Rectal smooth muscle tissue (tissue), 1 donor: ENCODE measurements around the gene ATG10.

Experiments used
- H3K27ac ChIP-seq: one replicate; pipeline ENCODE4 v1.7.0; 2013; ENCODE audit warnings: low read depth, low read length, inconsistent platforms
- H3K27me3 ChIP-seq: one replicate; pipeline ENCODE4 v1.7.0; 2013; ENCODE audit warnings: low read length; ENCODE audit not compliant: control insufficient read depth, insufficient read depth
- H3K36me3 ChIP-seq: one replicate; pipeline ENCODE4 v1.7.0; 2013; ENCODE audit warnings: low read length; ENCODE audit not compliant: control insufficient read depth, insufficient read depth
- H3K4me1 ChIP-seq: one replicate; pipeline ENCODE4 v1.7.0; 2013; ENCODE audit warnings: low read length; ENCODE audit not compliant: control insufficient read depth, insufficient read depth
- H3K4me3 ChIP-seq: one replicate; pipeline ENCODE4 v1.7.0; 2013; ENCODE audit warnings: low read length
- H3K9ac ChIP-seq: one replicate; pipeline ENCODE4 v1.7.0; 2013; ENCODE audit warnings: low read length

ATG10 gene

DNA sequence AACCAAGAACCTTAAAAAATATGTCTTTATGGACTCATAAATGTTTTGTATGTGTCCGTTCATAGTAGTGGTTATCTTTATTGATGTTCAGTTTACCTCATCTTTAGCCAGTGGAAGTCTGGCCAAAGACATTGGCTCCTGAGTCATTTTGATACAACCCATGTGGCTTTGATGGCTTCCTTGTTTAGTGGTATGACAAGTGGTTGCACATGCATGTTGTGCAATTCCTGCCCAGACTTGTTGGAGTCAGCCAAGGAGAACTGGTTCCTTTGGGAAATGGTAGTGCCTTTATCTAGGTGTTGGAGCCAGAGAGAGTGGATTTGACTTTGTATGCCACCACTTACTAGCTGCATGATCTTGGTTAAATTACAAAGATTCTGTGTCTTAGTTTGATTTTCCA is 212.0 kb downstream of the ATG10 start:
- H3K36me3 ChIP-seq, result no peaks in the 10 kb centered on the region
- H3K27me3 ChIP-seq, result no peaks in the 10 kb centered on the region
- H3K4me1 ChIP-seq, result no peaks in the 10 kb centered on the region
- no peak overlapping the region for H3K27ac ChIP-seq
- H3K4me3 ChIP-seq, result no peak overlapping the region
- H3K9ac ChIP-seq, result no peak overlapping the region

DNA sequence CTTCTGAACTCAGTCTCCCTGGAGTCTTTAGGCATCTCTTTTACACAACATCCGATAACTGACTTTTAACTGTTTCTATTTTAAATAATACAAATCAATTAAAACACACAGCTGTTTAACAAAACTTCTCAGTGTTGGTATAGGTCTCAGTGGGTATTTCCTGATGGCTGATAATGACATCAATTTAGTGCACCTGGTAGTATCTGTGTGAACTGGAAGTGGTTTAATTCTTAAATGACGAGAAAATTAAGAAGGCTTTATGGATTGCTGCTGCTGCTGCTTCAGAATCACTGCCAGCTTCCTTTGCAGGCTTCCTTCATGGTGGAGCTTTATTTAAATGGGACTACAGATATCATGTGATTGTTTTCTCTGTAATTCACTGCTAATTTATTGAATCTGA is 214.0 kb downstream of the ATG10 start:
- H3K36me3 ChIP-seq, result no peaks in the 10 kb centered on the region
- no peak overlapping the region for H3K4me3 ChIP-seq
- H3K9ac ChIP-seq, result no peak overlapping the region
- H3K27me3 ChIP-seq, result no peaks in the 10 kb centered on the region
- H3K27ac ChIP-seq, result no peak overlapping the region
- no peaks in the 10 kb centered on the region for H3K4me1 ChIP-seq

DNA sequence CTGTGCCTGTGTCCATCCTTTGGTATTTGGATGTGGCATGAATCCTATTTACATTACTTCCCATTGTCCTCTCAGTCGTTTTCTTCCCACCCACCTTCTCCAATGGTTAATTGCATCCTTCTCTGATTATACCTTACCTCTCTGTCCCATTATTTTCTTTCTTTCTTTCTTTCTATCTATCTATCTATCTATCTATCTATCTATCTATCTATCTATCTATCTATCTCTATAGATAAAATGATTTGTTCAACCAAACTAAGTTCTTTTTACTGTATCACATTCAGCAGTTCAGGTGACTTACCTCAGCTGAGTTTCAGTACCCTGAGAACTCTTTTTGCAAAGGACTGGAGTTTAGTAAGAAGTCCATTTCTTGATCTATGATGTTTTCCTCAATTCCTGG is 225.7 kb downstream of the ATG10 start:
- no peaks in the 10 kb centered on the region for H3K27me3 ChIP-seq
- H3K9ac ChIP-seq, result no peak overlapping the region
- H3K27ac ChIP-seq, result no peak overlapping the region
- no peak overlapping the region for H3K4me3 ChIP-seq
- no peaks in the 10 kb centered on the region for H3K36me3 ChIP-seq
- no peaks in the 10 kb centered on the region for H3K4me1 ChIP-seq

DNA sequence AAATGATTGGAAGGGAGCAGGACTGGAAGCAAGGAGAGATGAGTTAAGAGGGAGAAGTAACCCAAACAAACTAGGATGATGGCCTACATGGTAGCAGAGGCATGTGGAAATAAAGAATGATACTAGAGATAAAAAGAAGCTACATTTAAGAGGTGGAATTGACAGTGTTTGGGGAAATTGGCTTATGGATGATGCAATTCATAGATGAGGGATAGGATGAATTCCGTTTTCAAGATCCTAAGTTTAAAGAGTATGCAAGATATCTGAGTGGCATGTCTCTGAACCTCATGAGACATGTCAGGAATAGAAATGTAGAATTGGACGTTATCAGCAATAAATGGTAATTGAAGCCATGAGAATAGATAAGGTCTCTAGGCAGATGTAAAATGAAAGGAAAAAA is 232.7 kb downstream of the ATG10 start:
- H3K27me3 ChIP-seq, result no peaks in the 10 kb centered on the region
- no peak overlapping the region for H3K9ac ChIP-seq
- H3K4me3 ChIP-seq, result no peak overlapping the region
- H3K4me1 ChIP-seq, result no peaks in the 10 kb centered on the region
- H3K36me3 ChIP-seq, result no peaks in the 10 kb centered on the region
- H3K27ac ChIP-seq, result no peak overlapping the region

DNA sequence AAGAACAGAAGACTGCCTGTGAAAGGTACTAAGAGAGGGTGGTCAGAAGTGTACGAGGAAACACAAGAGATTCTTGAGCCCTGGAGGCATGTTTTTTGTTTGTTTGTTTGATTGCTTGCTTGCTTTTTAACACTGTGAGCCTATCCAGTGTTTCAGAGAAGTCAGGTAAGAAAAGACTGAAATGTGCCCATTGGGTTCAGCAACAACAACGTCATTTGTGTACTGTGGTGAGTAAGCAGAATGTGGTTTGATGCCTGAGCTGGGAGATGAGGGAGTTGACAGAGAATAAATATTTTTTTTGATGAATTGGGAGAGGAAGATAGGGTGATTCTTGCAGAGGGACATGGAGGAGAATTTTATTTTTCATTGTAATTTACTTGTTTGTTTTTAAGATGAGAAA is 233.2 kb downstream of the ATG10 start:
- no peak overlapping the region for H3K9ac ChIP-seq
- no peak overlapping the region for H3K27ac ChIP-seq
- H3K4me1 ChIP-seq, result no peaks in the 10 kb centered on the region
- no peaks in the 10 kb centered on the region for H3K36me3 ChIP-seq
- H3K4me3 ChIP-seq, result no peak overlapping the region
- H3K27me3 ChIP-seq, result no peaks in the 10 kb centered on the region

DNA sequence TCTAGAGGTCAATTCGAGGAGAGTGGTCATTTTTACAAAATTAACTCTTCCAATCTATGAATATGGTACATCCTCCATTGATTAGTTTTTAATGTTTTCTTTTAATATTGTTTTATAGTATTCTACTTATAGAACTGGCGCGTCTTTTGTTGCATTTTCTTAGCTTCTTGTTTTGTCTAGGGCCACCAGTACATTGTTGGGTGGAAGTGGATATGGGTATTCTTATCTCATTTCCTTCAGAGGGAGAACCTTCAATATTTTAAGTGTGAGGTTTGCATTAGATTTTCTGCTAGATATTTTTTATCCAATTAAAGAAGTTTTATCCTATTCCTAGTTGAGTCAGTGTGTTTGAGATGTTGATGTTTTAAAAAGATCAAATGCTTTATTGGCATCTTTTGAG is 236.5 kb downstream of the ATG10 start:
- no peak overlapping the region for H3K27ac ChIP-seq
- no peaks in the 10 kb centered on the region for H3K27me3 ChIP-seq
- H3K4me1 ChIP-seq, result no peaks in the 10 kb centered on the region
- no peak overlapping the region for H3K9ac ChIP-seq
- no peak overlapping the region for H3K4me3 ChIP-seq
- H3K36me3 ChIP-seq, result no peaks in the 10 kb centered on the region

DNA sequence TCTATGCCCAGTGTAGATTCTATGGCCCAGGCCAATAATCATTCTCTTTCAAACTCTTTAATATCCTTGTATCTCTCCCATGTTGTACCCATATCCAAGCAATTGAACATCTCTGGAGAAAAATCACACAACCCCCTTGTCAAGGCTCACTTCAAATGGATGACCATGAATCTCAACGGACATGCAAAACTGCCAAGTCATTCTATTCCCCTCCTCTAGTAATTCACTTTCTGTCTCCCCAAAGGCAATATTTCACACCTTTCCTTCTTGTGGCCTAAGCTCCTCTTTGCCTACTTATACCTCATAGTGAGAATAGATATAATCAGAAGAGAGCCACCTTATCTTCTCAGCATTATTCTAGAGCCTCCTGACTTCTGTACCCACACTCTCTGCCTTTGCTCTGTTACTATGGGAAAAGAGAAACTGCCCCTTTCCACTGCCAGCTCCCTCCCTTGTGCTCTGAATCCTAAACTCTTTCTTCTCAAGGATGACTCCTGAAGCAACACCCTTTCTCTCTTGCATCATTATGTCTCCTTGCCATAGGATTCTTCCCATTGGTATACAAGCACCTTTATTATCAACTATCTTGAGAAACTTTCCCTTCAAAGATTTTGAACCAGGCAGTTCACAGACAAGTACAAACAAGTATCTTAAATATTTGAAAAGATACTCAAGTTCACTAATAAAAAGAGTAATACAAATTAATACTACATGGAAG is 240.2 kb downstream of the ATG10 start:
- no peak overlapping the region for H3K9ac ChIP-seq
- no peak overlapping the region for H3K4me3 ChIP-seq
- H3K27me3 ChIP-seq, result no peaks in the 10 kb centered on the region
- no peaks in the 10 kb centered on the region for H3K4me1 ChIP-seq
- no peak overlapping the region for H3K27ac ChIP-seq
- H3K36me3 ChIP-seq, result no peaks in the 10 kb centered on the region

DNA sequence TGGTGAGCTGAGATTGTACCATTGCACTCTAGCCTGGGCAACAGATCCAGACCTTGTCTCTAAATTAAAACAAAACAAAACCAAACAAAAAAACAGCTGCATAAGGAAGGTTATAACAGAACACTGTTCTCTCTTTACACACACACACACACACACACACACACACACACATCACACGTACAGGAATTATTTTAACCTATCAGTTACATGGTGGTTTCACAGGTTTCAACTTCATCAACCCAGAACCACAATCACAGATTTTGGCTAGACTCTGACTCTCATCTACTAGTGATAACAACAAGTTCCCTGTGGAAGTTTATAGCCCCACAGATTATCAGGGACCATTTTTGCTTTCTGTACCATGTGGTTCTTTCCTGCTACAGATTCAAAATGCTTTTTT is 246.1 kb downstream of the ATG10 start:
- no peak overlapping the region for H3K27ac ChIP-seq
- H3K27me3 ChIP-seq, result no peaks in the 10 kb centered on the region
- H3K36me3 ChIP-seq, result no peaks in the 10 kb centered on the region
- H3K9ac ChIP-seq, result no peak overlapping the region
- H3K4me1 ChIP-seq, result peaks cover 5% of the 10 kb centered on the region
- H3K4me3 ChIP-seq, result no peak overlapping the region

DNA sequence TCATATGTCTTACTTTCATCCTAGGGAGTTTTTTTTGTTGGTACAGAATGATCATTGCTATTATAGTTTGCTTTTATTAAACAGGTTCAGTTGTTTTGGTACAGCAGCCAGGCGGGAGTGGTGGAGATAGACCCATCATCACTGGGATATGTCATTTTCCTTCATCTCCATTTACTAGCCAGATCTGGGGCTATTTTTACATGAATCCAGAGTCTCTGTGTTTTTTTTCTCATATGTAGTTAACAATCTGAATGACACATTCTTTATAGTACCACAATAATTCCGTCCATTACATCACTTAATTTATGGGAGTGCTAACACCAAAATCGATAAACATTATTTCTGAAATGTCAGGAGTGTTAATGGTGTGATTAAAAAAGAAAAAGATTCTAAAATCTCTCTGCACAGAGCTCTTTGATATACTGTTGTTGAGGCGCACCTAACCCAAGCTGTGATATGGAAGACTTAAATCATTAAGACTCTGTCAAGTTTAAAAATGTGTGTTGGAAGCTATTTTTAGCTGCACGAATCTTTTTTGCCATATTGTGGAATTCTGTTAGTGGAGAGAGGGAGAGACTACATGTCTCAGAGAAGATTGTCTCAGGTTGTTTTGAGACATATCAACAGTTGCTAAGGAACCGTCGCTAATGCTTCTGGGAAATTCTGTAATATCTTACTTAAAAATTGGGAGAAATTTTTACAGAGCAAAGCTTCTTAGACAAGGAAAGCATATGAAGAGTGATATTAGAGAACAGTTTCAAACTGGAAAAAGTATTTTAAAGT is 246.7 kb downstream of the ATG10 start:
- Histone ChIP-seq H3K27me3 (no peaks in the 10 kb centered on the region), H3K27ac (no peak overlapping the region), H3K9ac (no peak overlapping the region), H3K4me3 (no peak overlapping the region), H3K36me3 (no peaks in the 10 kb centered on the region), H3K4me1 (peaks cover 5% of the 10 kb centered on the region)

DNA sequence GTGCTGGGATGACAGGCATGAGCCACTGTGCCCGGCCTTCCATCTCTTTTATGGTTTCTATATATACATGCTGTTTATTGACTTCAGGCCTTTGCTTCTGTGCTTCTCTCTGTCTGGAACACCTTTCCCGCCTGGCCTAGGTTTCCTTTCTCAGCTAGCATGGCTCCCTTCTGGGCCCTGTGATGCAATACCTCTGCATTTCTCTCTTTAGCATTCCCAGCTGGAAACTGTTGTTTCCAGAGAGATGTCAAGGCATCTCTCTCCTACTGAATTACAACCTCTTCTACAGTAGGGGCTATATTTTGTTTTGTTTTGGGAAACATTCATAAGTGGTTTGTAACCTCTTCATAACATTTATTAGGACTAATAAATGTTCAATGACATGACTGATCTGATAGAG is 249.2 kb downstream of the ATG10 start:
- no peaks in the 10 kb centered on the region for H3K27me3 ChIP-seq
- no peak overlapping the region for H3K27ac ChIP-seq
- H3K36me3 ChIP-seq, result no peaks in the 10 kb centered on the region
- no peak overlapping the region for H3K9ac ChIP-seq
- H3K4me1 ChIP-seq, result peaks cover 5% of the 10 kb centered on the region
- no peak overlapping the region for H3K4me3 ChIP-seq

DNA sequence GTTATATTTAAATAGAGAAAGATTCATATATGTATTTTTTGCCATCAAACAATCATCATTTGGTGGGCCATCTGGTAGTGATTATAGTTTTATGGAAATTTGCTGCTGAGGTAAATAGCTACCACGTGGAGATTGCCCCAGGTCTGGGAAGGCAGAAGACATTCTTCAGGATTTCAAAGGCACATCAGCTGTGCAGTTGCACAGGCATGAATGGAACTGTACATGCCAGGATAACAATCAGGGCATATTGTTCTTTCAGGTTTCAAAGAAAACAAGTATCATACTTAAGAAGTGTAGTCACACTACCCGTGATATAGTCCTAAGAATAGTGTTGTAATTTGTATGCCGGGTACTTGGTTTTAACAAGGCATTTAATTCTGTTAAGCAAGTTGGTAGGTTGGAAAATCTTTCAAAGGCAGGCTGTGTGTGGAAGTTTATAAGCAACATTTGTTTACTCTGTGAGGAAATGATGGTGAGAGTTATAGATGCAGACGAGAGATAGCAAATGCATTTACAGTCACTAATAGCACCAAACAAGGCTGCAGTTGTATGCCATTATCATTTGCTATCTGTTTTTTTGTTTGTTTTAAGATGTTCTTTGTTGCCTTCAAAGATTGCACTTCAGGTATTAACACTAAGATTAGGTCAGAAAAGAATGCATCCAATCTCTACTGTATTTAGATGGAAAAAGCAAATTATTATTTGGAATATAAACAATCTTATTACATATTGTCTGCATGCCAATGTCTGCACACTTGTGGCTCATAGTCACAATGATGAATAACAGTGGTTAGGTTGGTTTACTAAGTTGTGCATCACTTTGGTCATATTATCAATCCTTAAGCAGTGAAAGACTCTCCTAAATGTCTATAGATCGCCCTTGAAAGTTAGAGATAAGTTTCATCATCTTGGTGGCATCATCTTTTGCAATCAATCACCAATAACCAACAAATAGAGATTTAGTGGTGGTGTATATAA is 251.1 kb downstream of the ATG10 start:
- Histone ChIP-seq H3K36me3 (no peaks in the 10 kb centered on the region), H3K4me3 (no peak overlapping the region), H3K9ac (no peak overlapping the region)

DNA sequence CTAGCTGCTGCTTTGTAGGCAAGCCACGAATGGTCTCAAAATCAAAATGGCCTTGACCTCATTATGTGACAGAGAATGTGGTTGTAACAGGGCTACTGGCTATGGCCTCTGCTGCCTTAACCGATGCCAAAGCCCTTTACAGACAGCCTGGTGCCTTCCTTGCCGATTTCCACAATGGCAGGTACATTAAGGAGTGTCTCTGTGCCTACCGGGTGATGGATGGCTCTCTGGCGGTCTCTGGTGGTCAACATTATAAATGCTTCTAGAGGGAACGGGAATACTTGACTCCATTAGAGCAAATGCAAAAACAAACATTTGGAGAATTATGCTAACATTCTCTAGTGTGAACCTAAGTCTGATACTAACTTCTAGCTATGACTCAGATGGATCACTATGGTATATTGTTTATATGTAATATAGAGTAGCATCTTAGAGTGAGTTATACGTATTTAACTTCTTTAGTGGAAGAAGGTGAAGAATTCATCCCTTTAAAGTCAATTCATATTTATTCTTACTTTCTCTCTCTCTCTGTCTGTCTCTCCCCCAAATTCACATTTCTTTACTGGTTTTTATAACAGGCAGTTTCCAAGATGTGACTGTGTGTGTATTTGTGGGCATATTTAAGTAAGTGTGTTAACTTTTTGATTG is 253.8 kb downstream of the ATG10 start:
- H3K4me3 ChIP-seq, result no peak overlapping the region
- no peaks in the 10 kb centered on the region for H3K4me1 ChIP-seq
- H3K27ac ChIP-seq, result no peak overlapping the region
- no peak overlapping the region for H3K9ac ChIP-seq
- H3K27me3 ChIP-seq, result no peaks in the 10 kb centered on the region
- no peaks in the 10 kb centered on the region for H3K36me3 ChIP-seq

More for the DNA sequence above, 251.1 kb downstream of the ATG10 start:
- Histone ChIP-seq H3K4me1 (peaks cover 5% of the 10 kb centered on the region), H3K27me3 (no peaks in the 10 kb centered on the region), H3K27ac (no peak overlapping the region)
